GM18870 (cell line): Measurements from ENCODE around the gene UBASH3B.
"Not testable (repeated sequence)": the region's sequence is repeated elsewhere in the genome, so short reads cannot be mapped to it uniquely, and the experiment has no call there.

Experiments used
- ATAC-seq: cut with Tn5 transposase; IDR thresholded peaks from one replicate; pipeline ENCODE4 v1.9.1; 2021; ENCODE audit warnings: moderate library complexity; ENCODE audit not compliant: unreplicated experiment

The UBASH3B gene

GRCh38 chr11:122655527-122656072, at the start of gene UBASH3B:
UBASH3B (plus strand) TSS chr11:122655722; CDS start chr11:122656050, 328 bp downstream.
- peak; percentile 77 for ATAC-seq

GRCh38 chr11:122607162-122607561, 48.4 kb upstream of the UBASH3B start:
- not testable (repeated sequence) for ATAC-seq

GRCh38 chr11:122612123-122612824, 43.2 kb upstream of the UBASH3B start:
- ATAC-seq = no peak

- no peak for ATAC-seq
Observed at GRCh38 chr11:122616718-122617117, 38.8 kb upstream of the UBASH3B start.

GRCh38 chr11:122617297-122617696, 38.2 kb upstream of the UBASH3B start:
- no peak for ATAC-seq

- ATAC-seq = no peak
Observed at GRCh38 chr11:122617926-122618325, 37.6 kb upstream of the UBASH3B start.

GRCh38 chr11:122618927-122619326, 36.6 kb upstream of the UBASH3B start:
- no peak for ATAC-seq

- ATAC-seq = no peak
Observed at GRCh38 chr11:122619757-122620156, 35.8 kb upstream of the UBASH3B start.

GRCh38 chr11:122625501-122625900, 30.0 kb upstream of the UBASH3B start:
- not testable (repeated sequence) for ATAC-seq

GRCh38 chr11:122625976-122626665, 29.4 kb upstream of the UBASH3B start:
- ATAC-seq = no peak

GRCh38 chr11:122627745-122628144, 27.8 kb upstream of the UBASH3B start:
- ATAC-seq = no peak

GRCh38 chr11:122628810-122629555, 26.5 kb upstream of the UBASH3B start:
- ATAC-seq = no peak

- no peak for ATAC-seq
Observed at GRCh38 chr11:122632181-122632824, 23.2 kb upstream of the UBASH3B start.

- ATAC-seq = no peak
Observed at GRCh38 chr11:122633219-122633829, 22.2 kb upstream of the UBASH3B start.

- ATAC-seq = no peak
Observed at GRCh38 chr11:122634501-122634900, 21.0 kb upstream of the UBASH3B start.

- ATAC-seq = no peak
Observed at GRCh38 chr11:122637541-122637940, 18.0 kb upstream of the UBASH3B start.

- no peak for ATAC-seq
Observed at GRCh38 chr11:122642472-122642922, 13.0 kb upstream of the UBASH3B start.

GRCh38 chr11:122642971-122643370, 12.6 kb upstream of the UBASH3B start:
- no peak for ATAC-seq

GRCh38 chr11:122645847-122646246, 9.7 kb upstream of the UBASH3B start:
- no peak for ATAC-seq

GRCh38 chr11:122646549-122647340, 8.8 kb upstream of the UBASH3B start:
- ATAC-seq = no peak
